ENCODE data around the gene CACNA2D3.
"Not testable (repeated sequence)": the region's sequence is repeated elsewhere in the genome, so short reads cannot be mapped to it uniquely, and the experiment has no call there.

The CACNA2D3 gene

DNA sequence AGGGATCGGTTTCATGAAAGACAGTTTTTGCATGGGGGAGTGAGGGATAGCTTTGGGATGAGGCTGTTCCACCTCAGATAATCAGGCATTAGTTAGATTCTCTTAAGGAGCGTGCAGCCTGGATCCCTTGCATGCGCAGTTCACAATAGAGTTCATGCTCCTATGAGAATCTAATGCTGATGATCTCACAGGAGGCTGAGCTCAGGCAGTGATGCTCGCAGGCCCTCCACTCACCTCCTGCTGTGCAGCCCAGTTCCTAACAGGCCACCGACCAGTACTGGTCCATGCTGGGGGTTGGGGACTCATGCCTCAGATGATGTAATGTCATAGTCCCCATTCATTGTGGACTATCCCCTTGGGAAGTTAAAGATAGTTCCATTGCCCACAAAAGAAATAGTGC, 255.8 kb downstream of the CACNA2D3 start:
- no peak for FAIRE-seq

DNA sequence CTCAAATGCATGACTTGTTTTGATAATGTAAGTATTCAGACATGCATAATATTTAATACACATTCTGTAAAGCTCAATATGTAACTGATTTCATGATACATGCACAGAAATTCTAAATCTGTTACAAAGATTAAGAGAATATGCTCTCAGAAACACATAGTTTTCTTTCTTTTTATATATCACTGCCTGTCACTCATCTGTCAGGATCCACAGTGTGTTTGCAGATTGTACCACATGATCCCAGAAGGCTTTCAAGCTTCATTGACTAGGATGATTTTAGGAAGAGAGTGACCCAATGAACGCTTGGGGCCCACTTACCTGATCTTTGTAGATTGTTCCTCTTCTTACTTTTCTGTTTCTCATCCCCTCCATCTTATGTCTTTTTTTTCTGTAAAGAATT, 261.9 kb downstream of the CACNA2D3 start:
- no peak for FAIRE-seq

DNA sequence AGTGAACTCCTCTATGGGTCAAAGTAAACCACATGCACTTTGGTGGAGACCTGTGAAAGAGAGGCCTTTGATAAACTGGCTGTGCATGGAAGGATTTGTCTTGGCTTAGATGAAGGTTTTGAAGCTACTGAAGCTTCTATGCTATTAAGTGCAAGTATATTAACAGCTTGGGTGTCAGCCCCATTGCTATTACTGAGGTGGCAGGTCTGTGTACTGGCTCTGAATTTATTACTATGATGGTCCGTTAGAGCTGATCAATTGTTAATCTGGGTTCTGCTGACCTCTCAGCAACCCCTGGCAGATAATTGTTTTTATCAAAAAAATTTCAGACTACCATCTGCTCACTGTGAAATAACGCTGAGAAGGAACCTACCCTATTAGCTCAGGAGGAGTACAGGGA, 268.2 kb downstream of the CACNA2D3 start:
- FAIRE-seq = no peak

- no peak for FAIRE-seq
Observed at GRCh38 chr3:54393150-54393549, 270.8 kb downstream of the CACNA2D3 start.

DNA sequence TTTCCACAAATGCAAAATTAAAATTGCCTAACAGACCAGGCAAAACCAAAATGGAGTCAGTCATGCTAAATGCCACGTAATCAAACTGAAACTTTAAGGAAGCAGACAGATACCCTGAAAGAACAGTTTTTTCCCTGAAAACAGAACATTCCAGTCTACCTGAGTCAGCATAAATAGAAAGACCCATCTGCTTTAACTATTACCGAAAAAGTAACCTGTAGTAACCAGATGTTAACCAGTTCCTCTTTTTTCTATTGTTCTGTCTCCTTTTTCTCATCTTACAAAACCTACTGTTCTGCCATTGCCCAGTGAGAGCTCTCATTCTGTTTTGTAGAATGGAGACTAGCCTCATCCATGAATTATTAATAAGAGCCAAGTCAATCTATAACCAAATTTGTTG, 286.0 kb downstream of the CACNA2D3 start:
- FAIRE-seq = no peak

DNA sequence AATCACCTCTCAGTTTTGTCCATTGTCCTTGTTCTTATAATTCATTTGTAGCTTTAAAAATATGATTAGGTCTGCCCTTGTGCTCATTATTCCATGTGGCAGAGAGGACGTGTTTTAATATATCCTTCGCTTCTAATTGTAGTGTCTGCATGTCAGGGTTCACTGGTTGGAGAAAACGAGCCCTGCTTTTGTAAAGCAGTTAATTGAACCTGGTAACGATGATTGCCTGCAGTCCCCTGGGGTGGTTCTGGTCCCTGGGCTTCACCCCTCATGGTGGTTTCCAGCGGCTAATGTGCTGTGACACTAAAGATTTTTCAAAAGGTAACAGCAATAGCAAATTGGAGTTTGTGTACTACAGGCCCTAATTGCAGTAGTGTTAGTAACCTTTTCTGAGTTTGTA, 299.6 kb downstream of the CACNA2D3 start:
- FAIRE-seq = no peak

DNA sequence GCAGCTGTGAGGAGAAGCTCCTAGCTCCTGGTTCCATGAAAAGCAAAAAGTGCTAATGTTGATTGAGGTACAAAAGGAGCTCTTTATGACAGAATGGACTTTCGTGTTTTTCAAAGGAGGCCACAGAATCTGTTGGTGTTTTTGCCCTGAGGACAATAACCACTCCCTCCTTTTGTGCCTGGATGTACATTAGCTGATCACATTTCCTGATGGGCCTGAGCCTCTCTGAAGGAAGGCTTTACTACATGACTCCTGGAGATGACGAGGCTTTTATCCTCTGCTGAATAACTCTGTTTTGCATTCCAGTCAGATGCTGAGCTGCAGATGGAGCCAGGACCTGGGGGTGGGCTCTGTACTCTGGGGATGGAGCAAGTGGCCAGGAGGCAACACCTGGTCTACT, 301.9 kb downstream of the CACNA2D3 start:
- no peak for FAIRE-seq

GRCh38 chr3:54426381-54426780, 304.0 kb downstream of the CACNA2D3 start:
- FAIRE-seq = no peak

DNA sequence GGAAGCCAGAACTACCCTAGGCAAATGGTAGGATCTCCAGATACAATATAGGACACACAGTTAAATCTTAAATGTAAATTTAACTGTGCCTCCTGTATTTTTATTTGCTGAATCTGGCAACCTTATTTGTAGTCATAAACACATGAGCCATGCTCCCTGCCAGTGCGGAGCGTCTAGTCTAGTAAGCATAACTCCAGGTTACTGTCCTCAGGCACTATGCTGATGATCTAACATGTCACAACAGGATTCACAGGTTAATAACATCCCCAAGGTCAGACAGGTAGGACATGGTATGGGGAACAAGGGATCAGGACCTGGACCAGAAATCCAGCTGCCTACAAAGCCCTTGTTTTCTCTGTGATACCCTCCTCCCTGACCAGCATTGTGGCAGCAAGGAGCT, 305.1 kb downstream of the CACNA2D3 start:
- FAIRE-seq = no peak

GRCh38 chr3:54427941-54428871, 305.9 kb downstream of the CACNA2D3 start:
- peak; percentile 51 for FAIRE-seq

- no peak for FAIRE-seq
Observed at GRCh38 chr3:54432975-54433374, 310.6 kb downstream of the CACNA2D3 start.

GRCh38 chr3:54433846-54434245, 311.5 kb downstream of the CACNA2D3 start:
- FAIRE-seq = no peak

- FAIRE-seq = no peak
Observed at GRCh38 chr3:54434756-54435155, 312.4 kb downstream of the CACNA2D3 start.

GRCh38 chr3:54437271-54437670, 314.9 kb downstream of the CACNA2D3 start:
- FAIRE-seq = no peak

- FAIRE-seq = no peak
Observed at GRCh38 chr3:54443561-54444161, 321.3 kb downstream of the CACNA2D3 start.

GRCh38 chr3:54445630-54446029, 323.3 kb downstream of the CACNA2D3 start:
- no peak for FAIRE-seq

DNA sequence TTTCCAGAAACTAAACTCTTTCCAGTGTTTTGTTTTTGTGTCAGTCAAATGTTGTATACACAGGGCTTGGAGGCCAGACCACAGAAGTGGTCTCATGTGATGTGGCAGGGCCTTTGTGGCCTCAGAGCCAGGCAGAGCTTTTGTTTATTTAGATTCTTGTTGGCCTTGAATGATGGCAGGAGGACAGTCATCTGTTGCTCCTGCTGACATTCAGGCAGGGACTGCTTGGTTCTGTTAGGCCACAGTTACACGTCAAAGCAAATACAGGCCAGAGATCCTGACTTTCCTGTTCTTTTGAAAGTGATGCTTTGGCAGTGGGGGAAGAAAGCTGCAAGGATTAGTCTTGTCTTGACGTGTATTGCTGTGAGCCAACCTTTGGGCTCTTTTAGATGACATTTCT, 325.1 kb downstream of the CACNA2D3 start:
- no peak for FAIRE-seq

DNA sequence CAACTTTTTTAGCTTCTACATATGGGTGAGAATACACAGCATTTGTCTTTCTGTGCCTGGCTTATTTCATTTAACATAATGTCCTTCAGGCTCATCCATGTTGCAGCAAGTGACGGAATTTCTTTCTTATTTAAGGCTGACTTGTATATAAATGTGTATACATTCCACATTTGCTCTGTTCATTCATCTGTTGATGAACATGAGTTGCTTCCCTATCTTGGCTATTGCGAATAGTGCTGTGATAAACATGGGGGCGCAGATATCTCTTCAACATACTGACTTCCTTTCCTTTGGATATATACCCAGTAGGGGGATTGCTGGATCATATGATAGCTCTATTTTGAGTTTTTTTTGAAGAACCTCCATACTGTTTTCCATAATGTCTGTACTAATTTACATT, 332.5 kb downstream of the CACNA2D3 start:
- FAIRE-seq = no peak

DNA sequence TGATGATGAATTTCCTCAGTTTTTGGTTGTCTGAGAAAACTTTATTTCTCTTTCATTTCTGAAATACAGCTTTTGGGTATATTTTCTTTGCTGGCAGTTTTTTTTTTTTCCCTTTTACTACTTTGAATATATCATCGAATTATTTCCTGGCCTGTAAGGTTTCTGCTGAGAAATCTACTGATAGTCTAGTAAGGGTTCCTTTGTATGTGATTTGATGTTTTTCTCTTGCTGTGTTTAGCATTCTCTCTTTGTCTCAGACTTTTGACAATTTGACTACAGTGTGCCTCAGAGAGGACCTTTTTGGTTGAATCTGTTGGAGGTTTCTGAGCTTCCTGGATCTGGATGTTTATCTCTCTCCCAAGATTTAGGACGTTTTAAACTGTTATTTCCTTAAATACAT, 336.0 kb downstream of the CACNA2D3 start:
- FAIRE-seq = no peak

GRCh38 chr3:54464554-54464953, 342.2 kb downstream of the CACNA2D3 start:
- FAIRE-seq = not testable (repeated sequence)

DNA sequence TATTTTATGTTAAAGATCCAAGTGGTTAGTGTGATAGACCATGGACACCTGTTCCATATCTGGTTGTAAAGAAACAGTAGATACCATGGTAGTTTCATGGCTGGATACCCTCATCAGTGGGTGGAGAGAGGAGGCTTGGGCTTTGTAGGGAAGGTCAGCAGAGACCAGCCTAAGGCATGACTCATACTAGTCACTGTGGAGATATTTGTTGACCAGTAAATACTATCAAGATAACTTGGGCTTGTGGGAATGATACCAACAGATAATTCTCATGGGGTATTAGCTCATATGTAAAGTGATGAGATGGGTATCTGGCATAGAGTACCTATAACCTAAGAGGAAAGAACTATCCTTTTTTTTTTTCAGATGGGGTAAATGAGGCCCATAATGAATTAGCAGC, 354.5 kb downstream of the CACNA2D3 start:
- FAIRE-seq = no peak

DNA sequence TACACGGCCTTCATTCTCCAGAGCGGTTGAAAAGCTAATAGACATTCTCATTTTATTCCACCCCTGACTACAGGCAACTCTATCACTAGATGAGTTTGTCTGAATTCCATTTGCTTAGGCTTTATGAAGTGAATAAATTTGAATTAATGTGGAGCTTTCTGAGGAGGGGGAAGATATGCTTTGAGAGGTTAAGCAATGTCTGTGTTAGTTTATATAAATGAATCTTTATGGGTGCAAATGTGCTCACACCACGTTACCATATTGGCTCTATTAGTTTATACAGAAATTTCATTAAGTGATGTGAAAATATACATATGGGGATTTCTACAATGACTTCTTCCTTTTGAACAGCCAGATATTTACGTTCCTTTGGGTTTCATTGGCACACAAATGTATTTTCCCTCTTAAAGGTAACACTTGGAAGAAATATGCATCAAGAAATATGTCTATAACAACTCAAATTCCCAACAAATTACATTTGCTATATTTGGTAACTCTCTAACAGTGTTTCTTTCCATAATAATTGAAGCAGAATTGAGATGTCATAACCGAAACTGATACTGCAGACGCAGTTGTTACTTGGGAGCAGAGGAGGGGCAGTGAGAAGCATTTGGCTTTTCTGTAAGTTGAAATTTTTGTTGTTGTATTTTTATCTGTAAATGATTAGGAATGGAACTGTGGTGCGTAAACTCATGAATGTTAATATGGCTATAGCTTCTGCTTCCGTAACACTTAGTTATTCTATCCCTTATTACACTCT, 359.4 kb downstream of the CACNA2D3 start:
- no peak for FAIRE-seq

DNA sequence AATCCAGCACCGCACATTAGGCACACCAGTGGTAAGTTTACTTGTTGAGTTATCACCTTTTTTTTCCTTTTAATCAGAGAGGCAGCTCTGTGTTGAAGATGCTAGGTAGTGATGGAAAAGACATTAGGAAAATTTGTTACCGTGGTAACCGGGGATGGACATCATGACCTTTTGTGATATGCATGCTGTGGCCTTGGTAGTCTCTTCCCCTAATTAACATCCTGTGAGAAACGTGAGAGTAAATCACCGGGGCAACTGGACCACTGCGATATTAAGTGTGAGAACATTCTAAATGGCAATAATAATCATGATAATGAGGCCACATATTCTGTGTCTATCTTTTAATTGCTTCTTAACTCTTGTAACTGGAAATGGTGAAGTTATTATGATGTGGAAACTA, 362.0 kb downstream of the CACNA2D3 start:
- FAIRE-seq = no peak

DNA sequence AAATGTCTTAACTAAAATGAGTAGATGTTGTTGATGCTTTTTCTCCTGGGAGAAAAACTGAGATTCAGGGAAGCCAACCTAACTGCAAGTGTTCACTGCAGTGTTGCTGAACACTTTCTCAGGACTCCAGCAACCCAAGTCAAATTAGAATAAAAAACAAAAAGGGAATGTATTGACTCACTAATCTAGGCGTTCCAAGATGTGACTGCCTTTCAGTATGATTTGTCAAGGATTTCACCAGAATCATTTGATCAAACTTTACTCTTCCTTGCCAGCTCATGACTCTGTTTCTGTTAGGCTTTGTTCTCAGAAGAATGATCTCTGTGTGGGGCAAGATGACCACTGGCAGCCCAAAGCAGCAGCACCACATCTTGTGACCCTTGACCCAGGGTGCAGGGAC, 364.0 kb downstream of the CACNA2D3 start:
- FAIRE-seq = no peak
